Right renal pelvis (tissue), 4 donors: ENCODE data around the gene MAPKAPK5. TPM values are rescaled to one million over a fixed set of nuclear protein-coding genes. Genes with fewer than 3 reads are reported as not detected.

Experiments used
- polyA plus RNA-seq, 4 donors: library from polyadenylated mRNA; unstranded; fragments of 120-200 nt; gene quantifications; one replicate each; pipeline ENCODE4 v1.2.1, GENCODE V29; 2013; ENCODE audit not compliant: insufficient read length in 4 of 4

Gene MAPKAPK5
- polyA plus RNA-seq, 4 donors: 45.8 to 50.7 (median 46.7) TPM

Other genes starting within 250 kb of the MAPKAPK5 start
- 10 to 100 TPM; 56.3 to 84.6 (median 65.7) TPM for gene ATXN2, start 242.9 kb upstream of the MAPKAPK5 start, polyA plus RNA-seq
- gene BRAP, start 156.3 kb upstream of the MAPKAPK5 start, polyA plus RNA-seq: 10 to 100 TPM; 18.3 to 22.6 (median 22.0) TPM
- gene ACAD10, start 156.2 kb upstream of the MAPKAPK5 start, polyA plus RNA-seq: 10 to 100 TPM; 34.4 to 36.3 (median 35.4) TPM
- gene ALDH2, start 75.3 kb upstream of the MAPKAPK5 start, polyA plus RNA-seq: 100 to 1,000 TPM in 3 of 4 donors, 10 to 100 TPM in 1; 89.8 to 115 (median 108) TPM
- gene TMEM116, start 170.9 kb downstream of the MAPKAPK5 start, polyA plus RNA-seq: 10 to 100 TPM; 29.4 to 38.0 (median 34.3) TPM
- 100 to 1,000 TPM; 147 to 176 (median 152) TPM for gene ERP29, start 171.2 kb downstream of the MAPKAPK5 start, polyA plus RNA-seq